HepG2 (cell line): ENCODE data around the gene PANK4. TPM values are rescaled to one million over a fixed set of nuclear protein-coding genes. Genes with fewer than 3 reads are reported as not detected.
A peak's percentile ranks its signal among the peaks of the same experiment; 100 is the strongest.

Source experiments
- BRD4 ChIP-seq: sonication (generic); formaldehyde crosslinking; IDR thresholded peaks from 2 replicates; pipeline ENCODE4 v1.4.0; 2020; ENCODE audit warnings: missing genetic modification reagents
- CHD2 ChIP-seq: IDR thresholded peaks from 2 replicates; pipeline ENCODE4 v1.6.1; 2011; ENCODE audit warnings: low read depth, low read length, improper control_type of control experiment
- GABPB1 ChIP-seq: IDR thresholded peaks from 2 replicates; pipeline ENCODE4 v1.6.1; 2016; ENCODE audit warnings: mild to moderate bottlenecking, missing genetic modification reagents, moderate library complexity, missing compliant biosample characterization
- HNRNPH1 ChIP-seq: fragments of 200-400 bp; formaldehyde crosslinking; optimal IDR thresholded peaks from 2 replicates; pipeline ENCODE3; 2017; ENCODE audit warnings: mild to moderate bottlenecking, low read depth, low read length
- KLF9 ChIP-seq: IDR thresholded peaks from 2 replicates; pipeline ENCODE4 v1.6.1; 2016; ENCODE audit warnings: low read depth
- MAZ ChIP-seq, 2 experiments: sonication (generic) in 1 of 2; formaldehyde crosslinking in 1 of 2; IDR thresholded peaks; 2 replicates each; pipeline versions ENCODE4 v1.5.0 to v1.6.1; 2012 to 2020; ENCODE audit warnings: low read depth in 2 of 2, mild to moderate bottlenecking in 2 of 2, borderline replicate concordance in 1 of 2, improper control_type of control experiment in 1 of 2, low read length in 1 of 2, missing genetic modification reagents in 1 of 2, moderate library complexity in 1 of 2
- NCOR1 ChIP-seq: fragments of 200-600 bp; sonication (generic); IDR thresholded peaks from 2 replicates; pipeline ENCODE4 v1.7.0; 2017; ENCODE audit warnings: antibody characterized with exemption, low read length, borderline replicate concordance
- PCBP1 ChIP-seq: fragments of 200-400 bp; formaldehyde crosslinking; IDR thresholded peaks from 2 replicates; pipeline ENCODE4 v1.6.1; 2017; ENCODE audit warnings: mild to moderate bottlenecking, low read depth, low read length, borderline replicate concordance
- RELA ChIP-seq: sonication (generic); formaldehyde crosslinking; IDR thresholded peaks from 2 replicates; pipeline ENCODE4 v1.4.0; 2020; ENCODE audit warnings: missing genetic modification reagents
- SETDB1 ChIP-seq: sonication (generic); formaldehyde crosslinking; IDR thresholded peaks from 2 replicates; pipeline ENCODE4 v1.5.1; 2020; ENCODE audit warnings: missing genetic modification reagents, mild to moderate bottlenecking, borderline replicate concordance
- SOX6 ChIP-seq, 2 experiments: fragments of 450-650 bp in 1 of 2; sonication (generic) in 1 of 2; formaldehyde crosslinking in 1 of 2; IDR thresholded peaks; 2 replicates each; pipeline versions ENCODE4 v1.4.0 to v1.6.1; 2017 to 2020; ENCODE audit warnings: antibody characterized with exemption in 1 of 2, mild to moderate bottlenecking in 1 of 2, missing genetic modification reagents in 1 of 2
- SP5 ChIP-seq: IDR thresholded peaks from 2 replicates; pipeline ENCODE4 v1.6.1; 2016; ENCODE audit warnings: low read depth, borderline replicate concordance
- YY1 ChIP-seq: IDR thresholded peaks from 2 replicates; pipeline ENCODE4 v1.6.1; 2011; ENCODE audit warnings: low read length, low read depth, moderate library complexity, mild to moderate bottlenecking; ENCODE audit not compliant: insufficient read depth, insufficient replicate concordance
- ZEB1 ChIP-seq: IDR thresholded peaks from 2 replicates; pipeline ENCODE4 v1.6.1; 2012; ENCODE audit warnings: mild to moderate bottlenecking, low read depth, inconsistent platforms; ENCODE audit not compliant: insufficient replicate concordance
- ZFX ChIP-seq: sonication (generic); formaldehyde crosslinking; IDR thresholded peaks from 2 replicates; pipeline ENCODE4 v1.4.0; 2020; ENCODE audit warnings: mild to moderate bottlenecking, low read depth, missing genetic modification reagents, moderate library complexity
- ZNF558 ChIP-seq: sonication (generic); formaldehyde crosslinking; IDR thresholded peaks from 2 replicates; pipeline ENCODE4 v1.9.0; 2022; ENCODE audit warnings: mild to moderate bottlenecking, missing genetic modification reagents, borderline replicate concordance
- ZSCAN21 ChIP-seq: sonication (generic); formaldehyde crosslinking; IDR thresholded peaks from 2 replicates; pipeline ENCODE4 v1.8.0; 2022; ENCODE audit warnings: mild to moderate bottlenecking, missing genetic modification reagents, moderate library complexity, borderline replicate concordance
- polyA plus RNA-seq, 8 experiments: library from polyadenylated mRNA; depleted of rRNA in 3 of 8; stranded (reverse) in 7 of 8; unstranded in 1 of 8; fragments of >200 nt; fragmentation: Illumina TruSeq in 4 of 8; extraction: Trizol in 4 of 8; gene quantifications; 2 replicates each; pipeline versions ENCODE4 v1.2.1 to v1.2.3, GENCODE V29; 2011 to 2016; ENCODE audit warnings: low read depth in 4 of 8, missing spikeins in 1 of 8, mixed read lengths in 1 of 8; ENCODE audit not compliant: insufficient read depth in 1 of 8
- total RNA-seq, 5 experiments: library from RNA; depleted of rRNA; stranded (reverse); fragments of >200 nt; fragmentation: Illumina TruSeq; extraction: Trizol; gene quantifications; 2 replicates each; pipeline ENCODE4 v1.2.3, GENCODE V29; 2016; ENCODE audit warnings: low read depth in 1 of 5
- TF ChIP-seq, protein P1 (sequence below): sonication (generic); formaldehyde crosslinking; IDR thresholded peaks from 2 replicates; pipeline ENCODE4 v1.4.0; 2020; ENCODE audit warnings: mild to moderate bottlenecking, missing genetic modification reagents, borderline replicate concordance
- TF ChIP-seq, protein P2 (sequence below): sonication (generic); formaldehyde crosslinking; IDR thresholded peaks from 2 replicates; pipeline ENCODE4 v1.4.0; 2020; ENCODE audit warnings: missing genetic modification reagents
- TF ChIP-seq, protein P3 (sequence below): sonication (generic); formaldehyde crosslinking; IDR thresholded peaks from 2 replicates; pipeline ENCODE4 v1.4.0; 2020; ENCODE audit warnings: missing genetic modification reagents, low read depth, mild to moderate bottlenecking, borderline replicate concordance

PANK4 gene
- total and polyA plus RNA-seq, 2 of the 13 experiments (the other 11 are each of a cell fraction or from before 2014, with no cell fraction given) = 17.4 to 19.3 TPM

DNA sequence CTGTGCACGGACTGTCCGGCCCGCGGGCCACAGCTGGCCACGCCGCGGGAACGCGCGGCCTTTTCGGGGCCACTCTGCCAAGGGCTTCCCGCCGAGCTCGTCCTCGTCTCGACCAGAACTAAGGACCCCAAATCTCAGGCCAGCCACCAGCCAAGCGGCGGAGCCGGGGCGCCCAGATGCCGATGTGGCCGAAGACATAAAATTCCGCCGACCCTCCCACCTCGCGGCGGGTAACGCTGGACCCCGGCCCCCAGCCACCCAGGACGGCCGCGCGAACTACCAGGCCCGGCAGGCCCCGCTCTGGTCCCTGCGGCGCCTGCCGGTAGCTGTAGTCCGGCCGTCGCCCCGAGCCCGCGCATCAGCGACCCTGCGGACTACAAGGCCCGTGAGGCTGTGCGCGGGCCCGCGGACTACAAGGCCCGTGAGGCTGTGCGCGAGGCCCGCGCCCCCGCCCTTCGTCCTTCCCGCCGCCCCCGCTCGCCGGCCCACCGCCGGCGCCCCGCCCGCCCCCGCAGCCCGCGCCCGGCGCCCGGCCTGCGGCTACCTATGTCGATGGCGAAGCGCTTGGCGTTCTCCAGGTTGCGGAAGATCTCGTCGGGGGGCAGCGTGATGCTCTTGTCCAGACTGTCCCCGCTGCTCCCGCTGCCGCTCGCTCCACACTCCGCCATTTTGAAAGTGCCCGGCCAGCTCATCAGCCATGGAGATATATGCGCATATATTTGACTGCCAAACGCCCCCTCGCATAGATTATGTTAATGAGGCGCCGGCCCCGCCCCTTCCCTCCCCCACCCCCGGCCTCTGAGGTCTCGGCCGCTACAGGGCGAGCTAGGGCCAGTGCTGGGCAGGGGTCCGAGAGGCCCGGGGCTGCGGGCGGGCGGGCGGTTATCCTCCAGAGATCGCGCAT, at the start of gene PANK4 (continued):
- TF ChIP-seq, protein P1, sequence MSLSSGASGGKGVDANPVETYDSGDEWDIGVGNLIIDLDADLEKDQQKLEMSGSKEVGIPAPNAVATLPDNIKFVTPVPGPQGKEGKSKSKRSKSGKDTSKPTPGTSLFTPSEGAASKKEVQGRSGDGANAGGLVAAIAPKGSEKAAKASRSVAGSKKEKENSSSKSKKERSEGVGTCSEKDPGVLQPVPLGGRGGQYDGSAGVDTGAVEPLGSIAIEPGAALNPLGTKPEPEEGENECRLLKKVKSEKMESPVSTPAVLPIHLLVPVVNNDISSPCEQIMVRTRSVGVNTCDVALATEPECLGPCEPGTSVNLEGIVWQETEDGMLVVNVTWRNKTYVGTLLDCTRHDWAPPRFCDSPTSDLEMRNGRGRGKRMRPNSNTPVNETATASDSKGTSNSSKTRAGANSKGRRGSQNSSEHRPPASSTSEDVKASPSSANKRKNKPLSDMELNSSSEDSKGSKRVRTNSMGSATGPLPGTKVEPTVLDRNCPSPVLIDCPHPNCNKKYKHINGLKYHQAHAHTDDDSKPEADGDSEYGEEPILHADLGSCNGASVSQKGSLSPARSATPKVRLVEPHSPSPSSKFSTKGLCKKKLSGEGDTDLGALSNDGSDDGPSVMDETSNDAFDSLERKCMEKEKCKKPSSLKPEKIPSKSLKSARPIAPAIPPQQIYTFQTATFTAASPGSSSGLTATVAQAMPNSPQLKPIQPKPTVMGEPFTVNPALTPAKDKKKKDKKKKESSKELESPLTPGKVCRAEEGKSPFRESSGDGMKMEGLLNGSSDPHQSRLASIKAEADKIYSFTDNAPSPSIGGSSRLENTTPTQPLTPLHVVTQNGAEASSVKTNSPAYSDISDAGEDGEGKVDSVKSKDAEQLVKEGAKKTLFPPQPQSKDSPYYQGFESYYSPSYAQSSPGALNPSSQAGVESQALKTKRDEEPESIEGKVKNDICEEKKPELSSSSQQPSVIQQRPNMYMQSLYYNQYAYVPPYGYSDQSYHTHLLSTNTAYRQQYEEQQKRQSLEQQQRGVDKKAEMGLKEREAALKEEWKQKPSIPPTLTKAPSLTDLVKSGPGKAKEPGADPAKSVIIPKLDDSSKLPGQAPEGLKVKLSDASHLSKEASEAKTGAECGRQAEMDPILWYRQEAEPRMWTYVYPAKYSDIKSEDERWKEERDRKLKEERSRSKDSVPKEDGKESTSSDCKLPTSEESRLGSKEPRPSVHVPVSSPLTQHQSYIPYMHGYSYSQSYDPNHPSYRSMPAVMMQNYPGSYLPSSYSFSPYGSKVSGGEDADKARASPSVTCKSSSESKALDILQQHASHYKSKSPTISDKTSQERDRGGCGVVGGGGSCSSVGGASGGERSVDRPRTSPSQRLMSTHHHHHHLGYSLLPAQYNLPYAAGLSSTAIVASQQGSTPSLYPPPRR (CRISPR knock-in tag) = no peak
- TF ChIP-seq YY1 (peak; percentile 95), SP5 (no peak), PCBP1 (no peak), SETDB1 (CRISPR knock-in tag) (no peak), ZSCAN21 (CRISPR knock-in tag) (no peak; the same call in 1 of the 2 replicates), CHD2 (no peak), GABPB1 (CRISPR knock-in tag) (peak; percentile 88), KLF9 (CRISPR knock-in tag) (no peak), SOX6 (IDR thresholded peaks at IDR 0.05) (no peak), SOX6 (CRISPR knock-in tag; IDR thresholded peaks at IDR 0.05) (no peak), ZFX (no peak; the same call in none of the 2 replicates), HNRNPH1 (no peak), ZEB1 (no peak), BRD4 (CRISPR knock-in tag) (no peak), ZNF558 (CRISPR knock-in tag) (peak; percentile 44; the same call in 1 of the 2 replicates), NCOR1 (no peak), RELA (CRISPR knock-in tag) (no peak), MAZ (IDR thresholded peaks at IDR 0.05; ENCODE audit: borderline replicate concordance, low read depth, low read length) (no peak), MAZ (CRISPR knock-in tag; IDR thresholded peaks at IDR 0.05; ENCODE audit: low read depth) (peak; percentile 27; the same call in 1 of the 2 replicates)
- TF ChIP-seq, protein P2, sequence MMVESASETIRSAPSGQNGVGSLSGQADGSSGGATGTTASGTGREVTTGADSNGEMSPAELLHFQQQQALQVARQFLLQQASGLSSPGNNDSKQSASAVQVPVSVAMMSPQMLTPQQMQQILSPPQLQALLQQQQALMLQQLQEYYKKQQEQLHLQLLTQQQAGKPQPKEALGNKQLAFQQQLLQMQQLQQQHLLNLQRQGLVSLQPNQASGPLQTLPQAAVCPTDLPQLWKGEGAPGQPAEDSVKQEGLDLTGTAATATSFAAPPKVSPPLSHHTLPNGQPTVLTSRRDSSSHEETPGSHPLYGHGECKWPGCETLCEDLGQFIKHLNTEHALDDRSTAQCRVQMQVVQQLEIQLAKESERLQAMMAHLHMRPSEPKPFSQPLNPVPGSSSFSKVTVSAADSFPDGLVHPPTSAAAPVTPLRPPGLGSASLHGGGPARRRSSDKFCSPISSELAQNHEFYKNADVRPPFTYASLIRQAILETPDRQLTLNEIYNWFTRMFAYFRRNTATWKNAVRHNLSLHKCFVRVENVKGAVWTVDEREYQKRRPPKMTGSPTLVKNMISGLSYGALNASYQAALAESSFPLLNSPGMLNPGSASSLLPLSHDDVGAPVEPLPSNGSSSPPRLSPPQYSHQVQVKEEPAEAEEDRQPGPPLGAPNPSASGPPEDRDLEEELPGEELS (CRISPR knock-in tag) = no peak
- TF ChIP-seq, protein P3, sequence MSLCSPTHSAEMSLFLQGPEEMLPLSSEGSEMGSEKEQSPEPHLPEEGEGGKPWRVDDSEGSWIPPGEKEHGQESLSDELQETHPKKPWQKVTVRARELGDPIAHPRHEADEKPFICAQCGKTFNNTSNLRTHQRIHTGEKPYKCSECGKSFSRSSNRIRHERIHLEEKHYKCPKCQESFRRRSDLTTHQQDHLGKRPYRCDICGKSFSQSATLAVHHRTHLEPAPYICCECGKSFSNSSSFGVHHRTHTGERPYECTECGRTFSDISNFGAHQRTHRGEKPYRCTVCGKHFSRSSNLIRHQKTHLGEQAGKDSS = no peak
